Measurements from ENCODE around the gene CRISPLD2.

GRCh38 chr16:84791088-84791487 is 28.7 kb upstream of the CRISPLD2 start:
- TF ChIP-seq, protein P1, sequence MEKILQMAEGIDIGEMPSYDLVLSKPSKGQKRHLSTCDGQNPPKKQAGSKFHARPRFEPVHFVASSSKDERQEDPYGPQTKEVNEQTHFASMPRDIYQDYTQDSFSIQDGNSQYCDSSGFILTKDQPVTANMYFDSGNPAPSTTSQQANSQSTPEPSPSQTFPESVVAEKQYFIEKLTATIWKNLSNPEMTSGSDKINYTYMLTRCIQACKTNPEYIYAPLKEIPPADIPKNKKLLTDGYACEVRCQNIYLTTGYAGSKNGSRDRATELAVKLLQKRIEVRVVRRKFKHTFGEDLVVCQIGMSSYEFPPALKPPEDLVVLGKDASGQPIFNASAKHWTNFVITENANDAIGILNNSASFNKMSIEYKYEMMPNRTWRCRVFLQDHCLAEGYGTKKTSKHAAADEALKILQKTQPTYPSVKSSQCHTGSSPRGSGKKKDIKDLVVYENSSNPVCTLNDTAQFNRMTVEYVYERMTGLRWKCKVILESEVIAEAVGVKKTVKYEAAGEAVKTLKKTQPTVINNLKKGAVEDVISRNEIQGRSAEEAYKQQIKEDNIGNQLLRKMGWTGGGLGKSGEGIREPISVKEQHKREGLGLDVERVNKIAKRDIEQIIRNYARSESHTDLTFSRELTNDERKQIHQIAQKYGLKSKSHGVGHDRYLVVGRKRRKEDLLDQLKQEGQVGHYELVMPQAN (conservative IDR thresholded peaks at IDR 0.05): no peak
- no peak for TF ChIP-seq MTA2 (IDR thresholded peaks at IDR 0.05; ENCODE audit: low read depth)
- no peak for TF ChIP-seq FOXK2 (IDR thresholded peaks at IDR 0.05)
- TF ChIP-seq, protein P2, sequence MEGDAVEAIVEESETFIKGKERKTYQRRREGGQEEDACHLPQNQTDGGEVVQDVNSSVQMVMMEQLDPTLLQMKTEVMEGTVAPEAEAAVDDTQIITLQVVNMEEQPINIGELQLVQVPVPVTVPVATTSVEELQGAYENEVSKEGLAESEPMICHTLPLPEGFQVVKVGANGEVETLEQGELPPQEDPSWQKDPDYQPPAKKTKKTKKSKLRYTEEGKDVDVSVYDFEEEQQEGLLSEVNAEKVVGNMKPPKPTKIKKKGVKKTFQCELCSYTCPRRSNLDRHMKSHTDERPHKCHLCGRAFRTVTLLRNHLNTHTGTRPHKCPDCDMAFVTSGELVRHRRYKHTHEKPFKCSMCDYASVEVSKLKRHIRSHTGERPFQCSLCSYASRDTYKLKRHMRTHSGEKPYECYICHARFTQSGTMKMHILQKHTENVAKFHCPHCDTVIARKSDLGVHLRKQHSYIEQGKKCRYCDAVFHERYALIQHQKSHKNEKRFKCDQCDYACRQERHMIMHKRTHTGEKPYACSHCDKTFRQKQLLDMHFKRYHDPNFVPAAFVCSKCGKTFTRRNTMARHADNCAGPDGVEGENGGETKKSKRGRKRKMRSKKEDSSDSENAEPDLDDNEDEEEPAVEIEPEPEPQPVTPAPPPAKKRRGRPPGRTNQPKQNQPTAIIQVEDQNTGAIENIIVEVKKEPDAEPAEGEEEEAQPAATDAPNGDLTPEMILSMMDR (IDR thresholded peaks at IDR 0.05 in 2 of 3, conservative IDR thresholded peaks at IDR 0.05 in 1 of 3; ENCODE audit: control insufficient read depth in 2 of 3, extremely low read depth in 1 of 3, insufficient read depth in 1 of 3, low read depth in 3 of 3, low read length in 3 of 3): no peak
- TF ChIP-seq NR2C2 (IDR thresholded peaks at IDR 0.05; ENCODE audit: borderline replicate concordance, control insufficient read depth, insufficient read length, low read depth): no peak
- TF ChIP-seq, protein P3, sequence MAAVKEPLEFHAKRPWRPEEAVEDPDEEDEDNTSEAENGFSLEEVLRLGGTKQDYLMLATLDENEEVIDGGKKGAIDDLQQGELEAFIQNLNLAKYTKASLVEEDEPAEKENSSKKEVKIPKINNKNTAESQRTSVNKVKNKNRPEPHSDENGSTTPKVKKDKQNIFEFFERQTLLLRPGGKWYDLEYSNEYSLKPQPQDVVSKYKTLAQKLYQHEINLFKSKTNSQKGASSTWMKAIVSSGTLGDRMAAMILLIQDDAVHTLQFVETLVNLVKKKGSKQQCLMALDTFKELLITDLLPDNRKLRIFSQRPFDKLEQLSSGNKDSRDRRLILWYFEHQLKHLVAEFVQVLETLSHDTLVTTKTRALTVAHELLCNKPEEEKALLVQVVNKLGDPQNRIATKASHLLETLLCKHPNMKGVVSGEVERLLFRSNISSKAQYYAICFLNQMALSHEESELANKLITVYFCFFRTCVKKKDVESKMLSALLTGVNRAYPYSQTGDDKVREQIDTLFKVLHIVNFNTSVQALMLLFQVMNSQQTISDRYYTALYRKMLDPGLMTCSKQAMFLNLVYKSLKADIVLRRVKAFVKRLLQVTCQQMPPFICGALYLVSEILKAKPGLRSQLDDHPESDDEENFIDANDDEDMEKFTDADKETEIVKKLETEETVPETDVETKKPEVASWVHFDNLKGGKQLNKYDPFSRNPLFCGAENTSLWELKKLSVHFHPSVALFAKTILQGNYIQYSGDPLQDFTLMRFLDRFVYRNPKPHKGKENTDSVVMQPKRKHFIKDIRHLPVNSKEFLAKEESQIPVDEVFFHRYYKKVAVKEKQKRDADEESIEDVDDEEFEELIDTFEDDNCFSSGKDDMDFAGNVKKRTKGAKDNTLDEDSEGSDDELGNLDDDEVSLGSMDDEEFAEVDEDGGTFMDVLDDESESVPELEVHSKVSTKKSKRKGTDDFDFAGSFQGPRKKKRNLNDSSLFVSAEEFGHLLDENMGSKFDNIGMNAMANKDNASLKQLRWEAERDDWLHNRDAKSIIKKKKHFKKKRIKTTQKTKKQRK (IDR thresholded peaks at IDR 0.05; ENCODE audit: low read depth, low read length): no peak
- TF ChIP-seq SUZ12 (IDR thresholded peaks at IDR 0.05; ENCODE audit: unreplicated experiment): no peak

Measured in GM12878 (cell line).